H1 (cell line): Measurements from ENCODE around the gene TAAR8. TPM values are rescaled to one million over a fixed set of nuclear protein-coding genes. Genes with fewer than 3 reads are reported as not detected.

ENCODE experiments used
- CTCF ChIA-PET: fragments of 300-600 bp; sonication (Branson Sonifier 250); formaldehyde crosslinking; loops from one replicate; lab custom pipeline; 2021; ENCODE audit not compliant: partially characterized antibody; lab: Charles Lee
- POLR2A ChIA-PET: fragments of 300-600 bp; sonication (Branson Sonifier 250); formaldehyde crosslinking; loops from one replicate; lab custom pipeline; 2021; ENCODE audit warnings: inconsistent platforms; ENCODE audit not compliant: partially characterized antibody; lab: Charles Lee
- DNase-seq, 2 experiments: peaks; one replicate each; pipeline versions ENCODE4 v3.0.0 to v3.0.0-alpha.2; 2010 to 2022; ENCODE audit warnings: low spot score in 2 of 2, low read depth in 1 of 2, mixed read lengths in 1 of 2
- FAIRE-seq: peaks from 2 replicates; lab custom pipeline; 2011; peaks lifted over from hg19 to GRCh38; lab: Jason Lieb, UNC
- H2AFZ ChIP-seq: 2 replicates; pipeline ENCODE4 v1.8.1; 2012; ENCODE audit warnings: low read length, inconsistent platforms
- H2AK5ac ChIP-seq: 2 replicates; pipeline ENCODE4 v1.6.1; 2013; ENCODE audit warnings: low read depth, low read length
- H2BK120ac ChIP-seq: replicated peaks from 2 replicates; pipeline ENCODE3; 2013; ENCODE audit warnings: low read depth, low read length, inconsistent platforms
- H2BK12ac ChIP-seq: 2 replicates; pipeline ENCODE4 v1.6.1; 2013; ENCODE audit warnings: low read depth, low read length
- H2BK15ac ChIP-seq: 2 replicates; pipeline ENCODE4 v1.6.1; 2013; ENCODE audit warnings: low read length
- H2BK20ac ChIP-seq: 2 replicates; pipeline ENCODE4 v1.6.1; 2013; ENCODE audit warnings: low read length
- H2BK5ac ChIP-seq: 2 replicates; pipeline ENCODE4 v1.6.1; 2013; ENCODE audit warnings: low read depth, low read length
- H3K14ac ChIP-seq: 2 replicates; pipeline ENCODE4 v1.6.1; 2013; ENCODE audit warnings: inconsistent platforms; ENCODE audit not compliant: insufficient read length
- H3K18ac ChIP-seq: 2 replicates; pipeline ENCODE4 v1.6.1; 2013; ENCODE audit warnings: low read length; ENCODE audit errors: extremely low read depth
- H3K23ac ChIP-seq: 2 replicates; pipeline ENCODE4 v1.6.1; 2013; ENCODE audit warnings: inconsistent platforms; ENCODE audit not compliant: insufficient read length
- H3K23me2 ChIP-seq: 2 replicates; pipeline ENCODE4 v1.6.1; 2013; ENCODE audit warnings: low read depth, low read length
- H3K27ac ChIP-seq: 2 replicates; pipeline ENCODE4 v1.6.1; 2011; ENCODE audit warnings: low read depth, low read length, inconsistent platforms
- H3K27me3 ChIP-seq, 4 experiments: replicated peaks in 1 of 4; 1 replicate in 1 of 4; 2 replicates in 3 of 4; pipeline versions ENCODE4 v1.6.1 to v1.8.1; 2011 to 2013; ENCODE audit warnings: low read length in 3 of 4, mild to moderate bottlenecking in 3 of 4, inconsistent platforms in 2 of 4, mixed read lengths in 2 of 4, moderate library complexity in 1 of 4; ENCODE audit not compliant: control insufficient read depth in 3 of 4, insufficient read depth in 3 of 4; ENCODE audit errors: extremely low read depth in 1 of 4
- H3K36me3 ChIP-seq, 4 experiments: 2 replicates each; pipeline versions ENCODE4 v1.6.1 to v1.8.1; 2011 to 2013; ENCODE audit warnings: mild to moderate bottlenecking in 4 of 4, low read length in 3 of 4, moderate library complexity in 2 of 4, control low read depth in 1 of 4, inconsistent platforms in 1 of 4; ENCODE audit not compliant: insufficient read depth in 4 of 4, control insufficient read depth in 2 of 4
- H3K4ac ChIP-seq: replicated peaks from 2 replicates; pipeline ENCODE3; 2013; ENCODE audit warnings: low read length, low read depth, mixed read lengths, inconsistent platforms; ENCODE audit not compliant: insufficient read length
- H3K4me1 ChIP-seq, 4 experiments: replicated peaks in 1 of 4; 1 replicate in 1 of 4; 2 replicates in 3 of 4; pipeline versions ENCODE4 v1.6.1 to v1.8.1; 2011 to 2013; ENCODE audit warnings: low read length in 3 of 4, inconsistent platforms in 2 of 4, mixed read lengths in 1 of 4; ENCODE audit not compliant: insufficient read depth in 4 of 4, control insufficient read depth in 3 of 4
- H3K4me2 ChIP-seq, 2 experiments: 2 replicates each; pipeline versions ENCODE4 v1.6.1 to v1.8.1; 2011 to 2013; ENCODE audit warnings: low read depth in 2 of 2, low read length in 2 of 2, control low read depth in 1 of 2, inconsistent platforms in 1 of 2, mild to moderate bottlenecking in 1 of 2; ENCODE audit not compliant: insufficient read depth in 1 of 2
- H3K4me3 ChIP-seq, 4 experiments: fragments of 200-600, 300-600 bp in 1 of 4; sonication (generic), shearing (Covaris generic), sonication (Bioruptor Twin) in 1 of 4; 2 replicates each; pipeline versions ENCODE4 v1.5.1 to v1.8.1; 2011 to 2016; ENCODE audit warnings: low read length in 4 of 4, low read depth in 3 of 4, control low read depth in 2 of 4, inconsistent platforms in 2 of 4, mild to moderate bottlenecking in 2 of 4, mixed read lengths in 1 of 4, moderate library complexity in 1 of 4; ENCODE audit not compliant: insufficient read depth in 2 of 4; ENCODE audit errors: extremely low read depth in 1 of 4
- H3K56ac ChIP-seq: replicated peaks from 2 replicates; pipeline ENCODE3; 2013; ENCODE audit warnings: low read depth, mild to moderate bottlenecking, mixed read lengths, low read length, inconsistent platforms; ENCODE audit not compliant: insufficient read length
- H3K79me1 ChIP-seq: 2 replicates; pipeline ENCODE4 v1.6.1; 2013; ENCODE audit warnings: low read depth, low read length, control low read depth
- H3K79me2 ChIP-seq, 2 experiments: 2 replicates each; pipeline versions ENCODE4 v1.6.1 to v1.8.1; 2012 to 2013; ENCODE audit warnings: low read length in 2 of 2, mild to moderate bottlenecking in 2 of 2, inconsistent platforms in 1 of 2; ENCODE audit not compliant: insufficient read depth in 2 of 2, control insufficient read depth in 1 of 2
- H3K9ac ChIP-seq, 4 experiments: replicated peaks in 1 of 4; 1 replicate in 1 of 4; 2 replicates in 3 of 4; pipeline versions ENCODE4 v1.6.1 to v1.8.1; 2011 to 2013; ENCODE audit warnings: low read depth in 3 of 4, low read length in 3 of 4, control low read depth in 2 of 4, mild to moderate bottlenecking in 2 of 4, moderate library complexity in 2 of 4, inconsistent platforms in 1 of 4; ENCODE audit errors: extremely low read depth in 1 of 4
- H3K9me3 ChIP-seq, 2 experiments: 2 replicates each; pipeline versions ENCODE4 v1.6.1 to v1.8.1; 2012 to 2013; ENCODE audit warnings: mild to moderate bottlenecking in 2 of 2, moderate library complexity in 2 of 2, control low read depth in 1 of 2, inconsistent platforms in 1 of 2, low read depth in 1 of 2, low read length in 1 of 2, mixed read lengths in 1 of 2; ENCODE audit not compliant: insufficient read depth in 2 of 2
- H4K20me1 ChIP-seq, 2 experiments: replicated peaks in 1 of 2; 2 replicates each; pipeline versions ENCODE3 to v1.8.1; 2011 to 2013; ENCODE audit warnings: inconsistent platforms in 2 of 2, low read length in 2 of 2, mild to moderate bottlenecking in 1 of 2; ENCODE audit not compliant: insufficient read depth in 2 of 2, control insufficient read depth in 1 of 2
- H4K5ac ChIP-seq: 2 replicates; pipeline ENCODE4 v1.6.1; 2013; ENCODE audit warnings: low read length, low read depth, mixed read lengths, inconsistent platforms; ENCODE audit not compliant: insufficient read length
- H4K8ac ChIP-seq: 2 replicates; pipeline ENCODE4 v1.8.0; 2013; ENCODE audit warnings: mild to moderate bottlenecking, moderate library complexity, low read length, inconsistent platforms; ENCODE audit not compliant: insufficient read depth; ENCODE audit errors: extremely low read depth
- H4K91ac ChIP-seq: replicated peaks from 2 replicates; pipeline ENCODE3; 2013; ENCODE audit warnings: low read length, mixed read lengths, inconsistent platforms; ENCODE audit not compliant: insufficient read length
- ASH2L ChIP-seq: fragments of 200-600, 300-600 bp; sonication (generic); IDR thresholded peaks from one replicate; pipeline ENCODE4 v1.7.1; 2017; ENCODE audit warnings: low read length
- EP300 ChIP-seq, 2 experiments: IDR thresholded peaks; 1 replicate in 1 of 2; 2 replicates in 1 of 2; pipeline ENCODE4 v1.6.1; 2011 to 2012; ENCODE audit warnings: low read depth in 2 of 2, low read length in 2 of 2, mild to moderate bottlenecking in 2 of 2, borderline replicate concordance in 1 of 2, inconsistent platforms in 1 of 2, moderate library complexity in 1 of 2
- HDAC2 ChIP-seq, 2 experiments: fragments of 300-600 bp in 1 of 2; sonication (generic) in 1 of 2; IDR thresholded peaks; 2 replicates each; pipeline ENCODE4 v1.6.1; 2011 to 2012; ENCODE audit warnings: low read depth in 2 of 2, low read length in 2 of 2, mild to moderate bottlenecking in 2 of 2, moderate library complexity in 2 of 2, borderline replicate concordance in 1 of 2, inconsistent platforms in 1 of 2
- JUN ChIP-seq: IDR thresholded peaks from 2 replicates; pipeline ENCODE4 v1.6.1; 2011; ENCODE audit warnings: low read depth, mild to moderate bottlenecking, improper control_type of control experiment, low read length
- NRF1 ChIP-seq: IDR thresholded peaks from 2 replicates; pipeline ENCODE4 v1.6.1; 2011; ENCODE audit warnings: mild to moderate bottlenecking, low read depth, low read length, improper control_type of control experiment
- SIN3A ChIP-seq, 2 experiments: IDR thresholded peaks in 1 of 2; conservative IDR thresholded peaks in 1 of 2; 2 replicates each; pipeline ENCODE4 v1.6.1; 2011 to 2012; ENCODE audit warnings: low read length in 2 of 2, improper control_type of control experiment in 1 of 2, low read depth in 1 of 2, mild to moderate bottlenecking in 1 of 2
- SP1 ChIP-seq: IDR thresholded peaks from 2 replicates; pipeline ENCODE4 v1.6.1; 2011; ENCODE audit warnings: low read depth, low read length
- SP4 ChIP-seq: IDR thresholded peaks from 2 replicates; pipeline ENCODE4 v1.6.1; 2012; ENCODE audit warnings: low read length, inconsistent platforms
- TAF1 ChIP-seq: IDR thresholded peaks from 2 replicates; pipeline ENCODE4 v1.6.1; 2011; ENCODE audit warnings: mild to moderate bottlenecking, low read depth, low read length
- WGBS, 2 experiments: shearing (Covaris generic) in 1 of 2; methylation state at CpG; one replicate each; pipeline versions ENCODE4 v1.1.6 to v1.1.7; 2013 to 2015; ENCODE audit warnings: low lambda C conversion rate in 2 of 2, mixed read lengths in 2 of 2, inconsistent platforms in 1 of 2, low coverage in 1 of 2, missing lambda C conversion rate in 1 of 2; ENCODE audit not compliant: insufficient replicate concordance in 2 of 2, insufficient coverage in 1 of 2, insufficient read length in 1 of 2; ENCODE audit errors: extremely low coverage in 1 of 2, missing lambda C conversion rate in 1 of 2; 5-methylcytosine and 5-hydroxymethylcytosine counted together
- polyA plus RNA-seq, 7 experiments: library from polyadenylated mRNA; depleted of rRNA in 3 of 7; stranded (reverse) in 5 of 7; unstranded in 2 of 7; fragments of >200 nt in 5 of 7; fragments of 200-250 nt in 2 of 7; gene quantifications; 1 replicate in 5 of 7; 2 replicates in 1 of 7; 4 replicates in 1 of 7; pipeline versions ENCODE4 v1.2.1 to v1.2.3, GENCODE V29; 2011 to 2013; ENCODE audit warnings: missing spikeins in 2 of 7, mixed read lengths in 2 of 7
- total RNA-seq: library from RNA; stranded (reverse); fragmentation: NEBNext Ultra II Directional; extraction: Animal tissue kit (Norgen Biotek cat#: 25700); gene quantifications from 2 replicates; pipeline ENCODE4 v1.2.1, GENCODE V29; 2021

Gene TAAR8
- total and polyA plus RNA-seq, 2 of the 8 experiments (the other 6 are each of a cell fraction or from before 2014, with no cell fraction given), result not detected

DNA sequence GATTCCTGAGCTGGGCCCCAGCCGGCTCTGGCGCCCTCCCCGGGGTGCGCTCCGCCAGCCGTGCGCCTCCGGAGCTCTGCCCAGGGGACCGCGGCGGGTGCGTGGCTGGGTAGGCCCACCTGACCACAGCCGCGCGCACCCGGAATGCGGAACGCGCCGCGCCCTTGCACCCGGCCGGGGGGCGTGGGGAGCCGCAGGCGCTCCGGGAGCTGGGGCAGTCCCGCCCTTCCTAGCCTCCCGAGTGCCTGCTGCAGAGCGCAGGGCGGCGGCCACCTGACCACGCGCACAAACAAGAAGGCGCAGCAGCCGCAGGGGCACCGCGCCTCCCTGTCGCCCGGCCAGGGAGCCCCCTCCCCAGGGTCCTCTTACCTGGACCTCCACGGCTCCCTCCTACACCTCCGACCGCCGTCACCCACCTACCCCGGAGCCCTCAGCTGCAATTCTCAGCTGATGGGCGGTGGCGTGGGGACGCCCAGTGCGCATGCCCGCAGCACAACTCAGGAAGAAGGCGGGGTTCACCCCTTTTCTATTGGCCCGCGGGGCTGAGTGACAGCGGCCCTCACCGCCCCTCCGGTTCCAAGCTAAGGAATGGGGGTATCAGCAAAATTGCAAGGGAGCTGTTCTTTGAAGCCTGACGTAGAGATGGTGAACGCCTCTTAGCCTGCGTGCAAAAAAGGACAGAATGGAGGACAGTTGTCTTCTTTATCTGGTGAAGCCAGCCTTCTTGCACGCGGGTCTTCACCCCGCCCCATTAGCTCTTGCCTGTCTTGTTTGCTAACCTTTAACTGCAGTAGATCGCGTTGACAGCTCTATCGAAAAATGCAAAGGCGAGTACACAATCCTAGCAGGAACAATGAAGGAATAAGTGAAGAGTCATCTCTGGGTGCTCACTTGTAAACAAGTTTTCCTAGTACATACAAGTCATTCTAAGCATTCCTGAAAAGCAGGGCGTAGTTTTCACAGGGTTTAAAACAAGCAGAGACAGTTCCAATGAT, 39.5 kb upstream of the TAAR8 start, which contains the start of gene STX7:
STX7 (minus strand) TSS at position 479 of the 995 bp plus-strand sequence. CDS start 9,586 bp downstream, outside the sequence.
- Histone ChIP-seq H3K14ac (no peak within 1 kb of the TSS), H3K4me1 (peaks cover 0 to 4% (median under 1%) of the 10 kb centered on the region in 4 experiments; a peak in 3 of 7 replicates), H2BK12ac (no peak within 1 kb of the TSS), H3K4me2 (peak within 1 kb of the TSS; percentile 77 to 94), H3K9ac (peak within 1 kb of the TSS; percentile 8 to 75 (median 65); a peak in 6 of 7 replicates), H3K36me3 (no peaks in the 10 kb centered on the region), H3K4me3 (peak within 1 kb of the TSS; percentile 54 to 83 (median 76)), H3K27ac (no peak within 1 kb of the TSS), H4K20me1 (no peaks in the 10 kb centered on the region), H3K18ac (no peak within 1 kb of the TSS; the same call in 1 of the 2 replicates), H2BK20ac (no peak within 1 kb of the TSS), H3K27me3 (no peaks in the 10 kb centered on the region), H3K9me3 (no peaks in the 10 kb centered on the region), H3K79me2 (peaks cover 0 to 40% of the 10 kb centered on the region in 2 experiments; a peak in 3 of 4 replicates), H3K4ac (peak within 1 kb of the TSS; percentile 70), H2BK5ac (no peak within 1 kb of the TSS), H3K23me2 (peaks cover 4% of the 10 kb centered on the region; the same call in 1 of the 2 replicates), H3K56ac (no peak within 1 kb of the TSS), H2BK120ac (no peak within 1 kb of the TSS), H2AFZ (peak within 1 kb of the TSS; percentile 99), H2BK15ac (no peak within 1 kb of the TSS), H4K91ac (no peak within 1 kb of the TSS), H3K23ac (no peak within 1 kb of the TSS), H4K5ac (no peak within 1 kb of the TSS), H3K79me1 (peaks cover 4% of the 10 kb centered on the region; the same call in 1 of the 2 replicates), H4K8ac (peak within 1 kb of the TSS; percentile 83; the same call in 1 of the 2 replicates), H2AK5ac (no peak within 1 kb of the TSS)
- DNase-seq, result peak; percentile 61 to 89
- POLR2A ChIA-PET, result interaction anchor here (0.9 to 1.4 kb wide), 3 partner anchors 28 to 301 kb away, joined by 3 to 10 read pairs (median 4); partner anchors contain the start of gene RPS12
- no peak for FAIRE-seq
- WGBS, 2 experiments, result 4% methylated on average over 48 of the region's 67 CpGs; no CpG with 5 or more reads in 1 of the 2 experiments
- CTCF ChIA-PET, result interaction anchor here (0.6 to 1.5 kb wide), 9 partner anchors 13 to 304 kb away, joined by 3 to 6 read pairs (median 3); no protein-coding TSS in a partner anchor
- TF ChIP-seq SP4, result peak; percentile 93
- TF ChIP-seq SIN3A (conservative IDR thresholded peaks at IDR 0.05 in 1 of 2, IDR thresholded peaks at IDR 0.05 in 1 of 2; ENCODE audit: low read depth in 1 of 2, low read length in 2 of 2), result peak in 1 of 2 experiments; percentile 88; a peak in 2 of 4 replicates
- TF ChIP-seq NRF1, result peak; percentile 76
- no peak for TF ChIP-seq EP300 (IDR thresholded peaks at IDR 0.05; ENCODE audit: borderline replicate concordance in 1 of 2, low read depth in 2 of 2, low read length in 2 of 2)
- peak; percentile 85 for TF ChIP-seq ASH2L
- TF ChIP-seq HDAC2 (IDR thresholded peaks at IDR 0.05; ENCODE audit: borderline replicate concordance in 1 of 2, low read depth in 2 of 2, low read length in 2 of 2), result peak in 1 of 2 experiments; percentile 82; a peak in 1 of 4 replicates
- TF ChIP-seq SP1, result 0 out of 2 replicates have a peak, but pooled peaks have one; percentile 72
- peak; percentile 68; the same call in 1 of the 2 replicates for TF ChIP-seq TAF1
- TF ChIP-seq JUN, result no peak
